GM18511 (cell line): ENCODE measurements around the gene TRIM15.

ENCODE experiments used
- ATAC-seq: cut with Tn5 transposase; IDR thresholded peaks from one replicate; pipeline ENCODE4 v1.9.1; 2021; ENCODE audit warnings: mild to moderate bottlenecking, moderate library complexity; ENCODE audit not compliant: unreplicated experiment

TRIM15 gene

GRCh38 chr6:30144811-30145210 is 18.5 kb upstream of the TRIM15 start:
- ATAC-seq, result no peak

- ATAC-seq, result no peak
Observed at GRCh38 chr6:30145818-30146217, 17.5 kb upstream of the TRIM15 start.

- no peak for ATAC-seq
Observed at GRCh38 chr6:30147096-30147495, 16.2 kb upstream of the TRIM15 start.

- no peak for ATAC-seq
Observed at GRCh38 chr6:30149234-30149633, 14.1 kb upstream of the TRIM15 start.

- no peak for ATAC-seq
Observed at GRCh38 chr6:30149858-30150550, 13.3 kb upstream of the TRIM15 start.

GRCh38 chr6:30150671-30151395 is 12.5 kb upstream of the TRIM15 start:
- ATAC-seq, result no peak

DNA sequence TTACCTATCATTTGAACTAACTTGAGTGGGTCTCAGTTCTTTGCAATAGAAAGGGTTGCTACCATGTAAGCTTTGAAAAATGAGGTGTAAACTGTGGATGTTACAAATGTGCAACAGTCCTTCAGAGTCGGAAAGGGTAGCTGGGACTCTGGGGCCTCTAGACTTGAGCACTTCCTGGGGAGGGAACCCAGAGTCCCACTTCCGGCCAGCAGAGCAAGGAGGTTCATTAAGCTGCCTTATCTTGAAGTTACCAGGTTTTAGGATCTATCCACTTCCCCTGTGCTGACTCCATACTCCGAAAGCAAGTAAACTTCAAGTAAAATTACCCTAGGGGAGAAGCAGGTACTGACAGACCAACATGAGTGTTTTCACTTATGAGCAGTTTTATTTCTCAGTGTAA is 11.8 kb upstream of the TRIM15 start:
- no peak for ATAC-seq

DNA sequence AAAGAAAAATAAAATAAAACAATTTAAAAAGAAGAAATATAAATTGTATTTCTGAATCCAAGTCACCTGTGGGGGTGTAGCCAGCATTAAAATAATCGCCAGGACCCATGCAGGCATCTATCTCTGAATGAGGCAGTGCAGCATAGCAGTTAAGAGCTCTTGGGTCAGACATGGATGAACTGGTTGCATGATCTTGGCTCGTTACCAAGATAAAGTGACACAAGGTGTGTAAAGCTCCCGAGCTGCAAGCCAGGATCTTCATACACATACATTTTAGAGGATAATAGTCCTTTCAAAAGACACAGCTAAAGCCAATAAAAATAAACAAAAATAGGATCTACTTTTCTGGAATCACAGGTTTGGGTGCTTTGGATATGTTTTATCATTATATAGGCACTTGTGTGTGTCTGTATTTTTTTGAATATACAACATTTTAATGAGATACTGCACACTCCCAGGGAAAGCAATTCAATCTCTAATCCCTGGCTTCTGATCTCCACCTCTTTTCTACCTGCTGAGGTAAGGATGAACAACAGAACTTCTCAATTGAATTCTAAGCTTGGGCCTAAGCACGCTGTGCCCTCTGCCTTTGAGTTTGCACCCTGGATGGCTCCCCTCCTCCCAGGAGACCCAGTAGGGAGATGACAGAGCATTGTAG is 11.2 kb upstream of the TRIM15 start:
- ATAC-seq, result no peak

DNA sequence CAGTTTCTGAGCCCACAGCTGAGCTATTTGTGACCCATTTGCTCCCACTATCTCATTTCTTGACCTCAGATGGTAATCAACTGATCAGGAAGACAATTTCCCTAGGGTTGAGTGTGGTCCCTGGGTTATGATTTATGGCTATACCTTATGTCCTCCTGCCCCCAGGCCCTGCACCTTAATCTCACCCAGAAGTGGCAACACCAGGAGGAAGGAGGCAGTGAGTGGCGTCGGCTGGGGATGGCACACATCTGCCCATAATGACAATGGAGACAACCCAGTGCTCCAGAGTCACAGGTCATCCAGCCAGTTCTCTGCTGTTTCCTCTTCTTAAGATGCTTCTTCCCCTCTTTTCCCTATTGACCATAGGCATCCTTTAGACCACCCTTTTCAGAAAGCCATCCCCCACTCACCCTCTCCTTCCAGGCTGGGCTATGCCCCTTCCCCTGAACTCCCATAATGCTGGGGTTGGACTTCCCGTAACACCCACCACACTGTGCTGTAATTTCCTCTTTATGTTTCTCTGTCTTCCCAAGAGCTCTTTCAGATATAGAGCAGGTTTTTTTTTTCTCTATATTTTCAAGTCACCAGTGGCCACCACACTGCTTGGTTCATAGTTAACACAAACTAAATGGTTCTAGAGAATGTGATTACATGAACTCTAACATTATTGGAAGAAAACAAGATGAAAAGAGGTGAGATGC is 10.3 kb upstream of the TRIM15 start:
- ATAC-seq, result no peak

DNA sequence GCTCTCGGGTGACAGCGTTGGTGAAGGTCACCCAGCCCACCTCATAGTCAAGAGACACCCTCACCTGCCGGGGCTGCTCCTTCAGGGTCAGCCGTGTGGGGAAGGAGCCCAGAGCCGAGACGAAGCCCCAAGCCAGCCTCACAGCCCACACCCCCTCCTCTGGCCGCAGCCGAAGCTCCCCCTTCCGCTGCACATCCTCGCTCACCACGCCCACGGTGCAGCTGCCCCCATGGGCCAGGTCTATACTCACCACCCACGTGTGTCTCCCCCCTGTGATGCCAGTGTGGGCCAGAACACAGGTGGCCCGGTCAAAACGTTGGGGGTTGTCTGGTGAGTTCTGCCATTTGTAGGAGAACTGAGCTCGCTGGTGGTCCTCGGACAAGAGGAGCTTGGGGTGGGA is 9.3 kb upstream of the TRIM15 start:
- ATAC-seq, result no peak

GRCh38 chr6:30154709-30155519 is 8.4 kb upstream of the TRIM15 start:
- ATAC-seq, result no peak

DNA sequence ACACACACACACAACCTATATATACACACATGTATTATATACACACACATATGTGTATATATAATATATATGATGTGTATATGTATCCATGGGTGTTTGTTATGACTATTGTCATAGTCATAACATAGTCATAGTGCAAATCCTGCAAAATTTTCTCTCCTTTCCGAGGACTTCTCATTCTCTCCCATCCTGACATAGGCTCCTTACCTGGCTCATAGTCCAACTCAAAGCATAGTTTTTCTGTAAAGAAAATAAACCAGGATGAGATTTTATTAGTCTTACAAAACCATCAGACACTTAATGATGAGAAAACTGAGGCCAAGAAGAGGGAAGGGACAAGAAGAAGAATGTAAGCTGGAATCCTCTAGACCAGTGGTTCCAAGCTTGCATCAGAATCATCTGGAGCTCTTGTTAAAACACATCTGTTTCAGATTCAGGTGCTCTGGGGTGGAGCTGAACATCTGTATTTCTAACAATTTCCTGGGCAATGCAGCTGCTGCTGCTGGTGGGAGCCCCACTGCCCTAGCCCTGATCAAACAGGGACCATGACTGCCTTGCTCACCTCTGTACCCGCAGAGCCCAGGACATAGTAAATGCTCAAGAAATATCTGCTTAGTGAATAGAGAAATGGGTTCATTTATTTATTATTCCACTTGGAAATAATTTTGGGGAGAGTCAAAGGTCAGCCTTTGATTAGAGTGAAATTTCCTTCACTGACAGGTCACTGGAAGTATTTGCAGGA is 7.7 kb upstream of the TRIM15 start:
- ATAC-seq, result no peak

DNA sequence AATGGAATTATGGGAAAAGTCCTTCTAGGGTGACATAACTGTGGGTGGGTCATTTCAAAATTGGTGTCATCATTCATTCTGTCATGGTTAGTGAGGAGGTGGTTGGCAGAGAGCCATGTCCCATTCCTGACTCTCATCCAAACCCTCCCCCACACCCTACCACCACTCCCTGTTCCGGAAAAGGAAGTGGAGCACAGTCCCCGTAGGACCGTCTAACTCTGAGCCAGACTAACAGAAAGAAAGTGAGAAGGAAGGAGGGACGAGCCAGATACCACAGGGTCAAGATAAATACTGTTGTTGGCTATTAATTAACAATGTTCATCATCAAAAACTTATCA is 7.1 kb upstream of the TRIM15 start:
- no peak for ATAC-seq

DNA sequence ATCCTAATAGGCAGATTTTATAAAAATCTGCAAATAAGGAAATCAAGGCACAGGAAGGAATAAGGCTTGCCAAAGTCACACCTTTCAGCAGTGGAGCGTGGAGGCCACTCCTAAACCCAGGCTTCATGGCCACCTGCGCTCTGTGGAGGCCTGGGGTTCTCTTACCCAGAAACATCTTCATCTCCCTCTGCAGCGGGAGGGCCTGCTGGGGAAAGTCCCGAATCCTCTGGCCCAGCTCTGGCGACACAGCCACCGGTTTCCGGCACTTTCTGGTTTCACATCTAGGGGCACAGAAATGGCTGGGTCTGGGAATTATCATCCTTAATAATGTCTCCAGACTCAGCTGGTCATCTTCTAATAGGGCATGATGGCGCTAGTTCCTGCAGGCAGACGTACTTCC is 6.6 kb upstream of the TRIM15 start:
- ATAC-seq, result no peak

DNA sequence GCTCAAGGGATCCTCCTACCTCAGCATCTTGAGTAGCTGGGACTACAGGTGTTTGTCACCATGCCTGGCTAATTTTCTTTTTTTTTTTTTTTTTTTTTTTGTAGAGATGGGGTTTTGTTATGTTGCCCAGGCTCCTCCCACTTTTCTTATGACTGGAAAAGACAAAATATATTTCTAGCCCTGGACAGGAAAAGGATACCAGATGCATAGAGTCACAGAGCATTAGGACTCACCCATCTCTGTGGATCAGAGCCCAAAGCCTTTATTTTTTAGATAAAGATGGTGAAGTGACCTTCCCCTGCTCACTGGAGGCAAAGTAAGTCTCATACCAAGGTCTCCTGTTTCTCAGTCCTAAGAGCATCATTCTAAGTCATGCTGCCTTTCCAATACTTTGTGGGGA is 5.8 kb upstream of the TRIM15 start:
- no peak for ATAC-seq

DNA sequence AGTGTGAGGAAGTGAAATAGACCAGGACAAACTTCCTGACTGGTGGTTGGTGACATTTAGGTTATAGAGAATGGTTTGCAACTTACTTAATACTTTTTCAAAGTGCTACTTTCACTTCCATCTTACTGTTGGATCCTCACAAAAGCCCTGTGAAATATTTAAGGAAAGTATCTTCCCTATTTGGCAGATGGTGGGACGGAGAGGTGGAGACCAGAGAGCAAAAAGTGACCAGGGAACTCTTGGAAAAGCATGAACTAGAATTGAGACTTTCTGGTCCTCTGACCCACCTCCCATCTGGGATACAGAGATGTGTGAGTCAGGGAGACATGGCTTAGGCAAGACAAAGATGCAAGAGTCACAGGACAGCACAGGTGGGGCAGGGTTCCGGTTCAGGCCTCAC is 5.3 kb upstream of the TRIM15 start:
- no peak for ATAC-seq

DNA sequence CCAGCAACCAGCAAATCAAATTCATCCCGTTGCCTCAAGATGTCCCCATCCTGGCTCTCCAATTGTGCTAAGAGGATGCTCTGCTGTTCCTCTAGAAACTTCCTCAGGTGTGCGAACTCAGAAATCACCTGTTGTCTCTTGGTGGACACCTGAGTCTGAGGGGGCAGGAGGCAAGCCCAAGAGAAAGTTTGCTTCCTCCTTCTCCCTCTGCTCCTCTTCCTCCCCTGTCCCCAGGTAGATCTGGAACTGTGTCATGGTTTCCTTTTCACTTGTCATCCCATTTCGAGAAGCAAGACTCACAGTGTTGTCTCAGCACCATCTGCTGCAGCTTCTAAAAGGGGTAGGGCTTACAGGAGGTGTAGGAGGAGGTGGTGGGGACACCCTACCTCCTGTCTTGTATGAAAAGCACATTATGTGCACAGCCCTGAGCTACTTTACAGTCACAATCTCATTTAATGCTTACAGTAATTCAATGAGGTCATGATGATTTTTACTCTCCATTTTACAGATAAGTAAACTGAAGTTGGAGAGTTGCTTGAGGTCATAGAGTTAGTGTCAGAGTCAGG is 4.8 kb upstream of the TRIM15 start:
- no peak for ATAC-seq

DNA sequence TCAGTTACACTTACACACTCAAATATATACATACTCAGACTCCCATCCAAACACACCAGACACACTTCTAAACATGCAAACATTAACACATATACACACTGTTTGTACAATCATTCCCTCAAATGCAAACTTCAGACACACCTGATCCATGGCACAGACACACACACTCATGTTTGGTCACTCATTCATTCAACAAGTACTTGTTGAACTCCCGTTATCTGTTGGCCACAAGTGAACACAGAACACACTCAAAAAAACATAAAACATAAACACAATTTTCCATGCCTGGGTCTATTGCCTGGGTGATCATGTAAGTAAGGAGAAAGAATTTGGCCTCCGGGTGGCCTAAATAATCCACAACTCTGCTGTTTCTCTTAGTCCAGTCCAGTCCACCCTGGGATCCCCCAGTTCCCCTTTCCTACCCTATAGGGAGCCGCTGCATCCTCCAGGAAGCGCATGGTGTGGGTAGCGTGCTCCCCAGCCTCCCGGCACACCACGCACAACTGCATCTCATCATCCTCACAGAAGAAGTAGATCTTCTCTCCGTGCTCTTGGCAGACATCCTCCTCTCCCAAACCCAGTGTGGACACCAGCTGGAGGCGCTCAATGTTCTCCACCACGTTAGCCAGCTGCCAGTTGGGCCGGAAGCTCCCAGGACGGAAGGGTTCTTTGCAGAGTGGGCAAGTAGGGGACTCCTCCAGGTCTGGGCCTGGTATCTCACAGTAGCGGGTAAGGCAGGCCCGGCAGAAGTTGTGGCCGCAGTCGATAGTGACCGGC is 3.1 kb upstream of the TRIM15 start:
- ATAC-seq, result no peak
